H1 (cell line): ENCODE measurements around the gene POU3F2. TPM values are rescaled to one million over a fixed set of nuclear protein-coding genes. Genes with fewer than 3 reads are reported as not detected.

Experiments
- CTCF ChIA-PET: fragments of 300-600 bp; sonication (Branson Sonifier 250); formaldehyde crosslinking; loops from one replicate; lab custom pipeline; 2021; ENCODE audit not compliant: partially characterized antibody; lab: Charles Lee
- POLR2A ChIA-PET: fragments of 300-600 bp; sonication (Branson Sonifier 250); formaldehyde crosslinking; loops from one replicate; lab custom pipeline; 2021; ENCODE audit warnings: inconsistent platforms; ENCODE audit not compliant: partially characterized antibody; lab: Charles Lee
- DNase-seq, 2 experiments: peaks; one replicate each; pipeline versions ENCODE4 v3.0.0 to v3.0.0-alpha.2; 2010 to 2022; ENCODE audit warnings: low spot score in 2 of 2, low read depth in 1 of 2, mixed read lengths in 1 of 2
- FAIRE-seq: peaks from 2 replicates; lab custom pipeline; 2011; peaks lifted over from hg19 to GRCh38; lab: Jason Lieb, UNC
- H2AFZ ChIP-seq: 2 replicates; pipeline ENCODE4 v1.8.1; 2012; ENCODE audit warnings: low read length, inconsistent platforms
- H2AK5ac ChIP-seq: 2 replicates; pipeline ENCODE4 v1.6.1; 2013; ENCODE audit warnings: low read depth, low read length
- H2BK120ac ChIP-seq: replicated peaks from 2 replicates; pipeline ENCODE3; 2013; ENCODE audit warnings: low read depth, low read length, inconsistent platforms
- H2BK12ac ChIP-seq: 2 replicates; pipeline ENCODE4 v1.6.1; 2013; ENCODE audit warnings: low read depth, low read length
- H2BK15ac ChIP-seq: 2 replicates; pipeline ENCODE4 v1.6.1; 2013; ENCODE audit warnings: low read length
- H2BK20ac ChIP-seq: 2 replicates; pipeline ENCODE4 v1.6.1; 2013; ENCODE audit warnings: low read length
- H2BK5ac ChIP-seq: 2 replicates; pipeline ENCODE4 v1.6.1; 2013; ENCODE audit warnings: low read depth, low read length
- H3K14ac ChIP-seq: 2 replicates; pipeline ENCODE4 v1.6.1; 2013; ENCODE audit warnings: inconsistent platforms; ENCODE audit not compliant: insufficient read length
- H3K18ac ChIP-seq: 2 replicates; pipeline ENCODE4 v1.6.1; 2013; ENCODE audit warnings: low read length; ENCODE audit errors: extremely low read depth
- H3K23ac ChIP-seq: 2 replicates; pipeline ENCODE4 v1.6.1; 2013; ENCODE audit warnings: inconsistent platforms; ENCODE audit not compliant: insufficient read length
- H3K23me2 ChIP-seq: 2 replicates; pipeline ENCODE4 v1.6.1; 2013; ENCODE audit warnings: low read depth, low read length
- H3K27ac ChIP-seq: 2 replicates; pipeline ENCODE4 v1.6.1; 2011; ENCODE audit warnings: low read depth, low read length, inconsistent platforms
- H3K27me3 ChIP-seq, 4 experiments: replicated peaks in 1 of 4; 1 replicate in 1 of 4; 2 replicates in 3 of 4; pipeline versions ENCODE4 v1.6.1 to v1.8.1; 2011 to 2013; ENCODE audit warnings: low read length in 3 of 4, mild to moderate bottlenecking in 3 of 4, inconsistent platforms in 2 of 4, mixed read lengths in 2 of 4, moderate library complexity in 1 of 4; ENCODE audit not compliant: control insufficient read depth in 3 of 4, insufficient read depth in 3 of 4; ENCODE audit errors: extremely low read depth in 1 of 4
- H3K36me3 ChIP-seq, 4 experiments: 2 replicates each; pipeline versions ENCODE4 v1.6.1 to v1.8.1; 2011 to 2013; ENCODE audit warnings: mild to moderate bottlenecking in 4 of 4, low read length in 3 of 4, moderate library complexity in 2 of 4, control low read depth in 1 of 4, inconsistent platforms in 1 of 4; ENCODE audit not compliant: insufficient read depth in 4 of 4, control insufficient read depth in 2 of 4
- H3K4ac ChIP-seq: replicated peaks from 2 replicates; pipeline ENCODE3; 2013; ENCODE audit warnings: low read length, low read depth, mixed read lengths, inconsistent platforms; ENCODE audit not compliant: insufficient read length
- H3K4me1 ChIP-seq, 4 experiments: replicated peaks in 1 of 4; 1 replicate in 1 of 4; 2 replicates in 3 of 4; pipeline versions ENCODE4 v1.6.1 to v1.8.1; 2011 to 2013; ENCODE audit warnings: low read length in 3 of 4, inconsistent platforms in 2 of 4, mixed read lengths in 1 of 4; ENCODE audit not compliant: insufficient read depth in 4 of 4, control insufficient read depth in 3 of 4
- H3K4me2 ChIP-seq, 2 experiments: 2 replicates each; pipeline versions ENCODE4 v1.6.1 to v1.8.1; 2011 to 2013; ENCODE audit warnings: low read depth in 2 of 2, low read length in 2 of 2, control low read depth in 1 of 2, inconsistent platforms in 1 of 2, mild to moderate bottlenecking in 1 of 2; ENCODE audit not compliant: insufficient read depth in 1 of 2
- H3K4me3 ChIP-seq, 4 experiments: fragments of 200-600, 300-600 bp in 1 of 4; sonication (generic), shearing (Covaris generic), sonication (Bioruptor Twin) in 1 of 4; 2 replicates each; pipeline versions ENCODE4 v1.5.1 to v1.8.1; 2011 to 2016; ENCODE audit warnings: low read length in 4 of 4, low read depth in 3 of 4, control low read depth in 2 of 4, inconsistent platforms in 2 of 4, mild to moderate bottlenecking in 2 of 4, mixed read lengths in 1 of 4, moderate library complexity in 1 of 4; ENCODE audit not compliant: insufficient read depth in 2 of 4; ENCODE audit errors: extremely low read depth in 1 of 4
- H3K56ac ChIP-seq: replicated peaks from 2 replicates; pipeline ENCODE3; 2013; ENCODE audit warnings: low read depth, mild to moderate bottlenecking, mixed read lengths, low read length, inconsistent platforms; ENCODE audit not compliant: insufficient read length
- H3K79me1 ChIP-seq: 2 replicates; pipeline ENCODE4 v1.6.1; 2013; ENCODE audit warnings: low read depth, low read length, control low read depth
- H3K79me2 ChIP-seq, 2 experiments: 2 replicates each; pipeline versions ENCODE4 v1.6.1 to v1.8.1; 2012 to 2013; ENCODE audit warnings: low read length in 2 of 2, mild to moderate bottlenecking in 2 of 2, inconsistent platforms in 1 of 2; ENCODE audit not compliant: insufficient read depth in 2 of 2, control insufficient read depth in 1 of 2
- H3K9ac ChIP-seq, 4 experiments: replicated peaks in 1 of 4; 1 replicate in 1 of 4; 2 replicates in 3 of 4; pipeline versions ENCODE4 v1.6.1 to v1.8.1; 2011 to 2013; ENCODE audit warnings: low read depth in 3 of 4, low read length in 3 of 4, control low read depth in 2 of 4, mild to moderate bottlenecking in 2 of 4, moderate library complexity in 2 of 4, inconsistent platforms in 1 of 4; ENCODE audit errors: extremely low read depth in 1 of 4
- H3K9me3 ChIP-seq, 2 experiments: 2 replicates each; pipeline versions ENCODE4 v1.6.1 to v1.8.1; 2012 to 2013; ENCODE audit warnings: mild to moderate bottlenecking in 2 of 2, moderate library complexity in 2 of 2, control low read depth in 1 of 2, inconsistent platforms in 1 of 2, low read depth in 1 of 2, low read length in 1 of 2, mixed read lengths in 1 of 2; ENCODE audit not compliant: insufficient read depth in 2 of 2
- H4K20me1 ChIP-seq, 2 experiments: replicated peaks in 1 of 2; 2 replicates each; pipeline versions ENCODE3 to v1.8.1; 2011 to 2013; ENCODE audit warnings: inconsistent platforms in 2 of 2, low read length in 2 of 2, mild to moderate bottlenecking in 1 of 2; ENCODE audit not compliant: insufficient read depth in 2 of 2, control insufficient read depth in 1 of 2
- H4K5ac ChIP-seq: 2 replicates; pipeline ENCODE4 v1.6.1; 2013; ENCODE audit warnings: low read length, low read depth, mixed read lengths, inconsistent platforms; ENCODE audit not compliant: insufficient read length
- H4K8ac ChIP-seq: 2 replicates; pipeline ENCODE4 v1.8.0; 2013; ENCODE audit warnings: mild to moderate bottlenecking, moderate library complexity, low read length, inconsistent platforms; ENCODE audit not compliant: insufficient read depth; ENCODE audit errors: extremely low read depth
- H4K91ac ChIP-seq: replicated peaks from 2 replicates; pipeline ENCODE3; 2013; ENCODE audit warnings: low read length, mixed read lengths, inconsistent platforms; ENCODE audit not compliant: insufficient read length
- CHD1 ChIP-seq: IDR thresholded peaks from 2 replicates; pipeline ENCODE4 v1.6.1; 2012; ENCODE audit warnings: low read depth, low read length, improper control_type of control experiment
- FOSL1 ChIP-seq: IDR thresholded peaks from 2 replicates; pipeline ENCODE4 v1.6.1; 2011; ENCODE audit warnings: mild to moderate bottlenecking, low read depth, low read length, moderate library complexity; ENCODE audit not compliant: insufficient read depth
- WGBS, 2 experiments: shearing (Covaris generic) in 1 of 2; methylation state at CpG; one replicate each; pipeline versions ENCODE4 v1.1.6 to v1.1.7; 2013 to 2015; ENCODE audit warnings: low lambda C conversion rate in 2 of 2, mixed read lengths in 2 of 2, inconsistent platforms in 1 of 2, low coverage in 1 of 2, missing lambda C conversion rate in 1 of 2; ENCODE audit not compliant: insufficient replicate concordance in 2 of 2, insufficient coverage in 1 of 2, insufficient read length in 1 of 2; ENCODE audit errors: extremely low coverage in 1 of 2, missing lambda C conversion rate in 1 of 2; 5-methylcytosine and 5-hydroxymethylcytosine counted together
- polyA plus RNA-seq, 7 experiments: library from polyadenylated mRNA; depleted of rRNA in 3 of 7; stranded (reverse) in 5 of 7; unstranded in 2 of 7; fragments of >200 nt in 5 of 7; fragments of 200-250 nt in 2 of 7; gene quantifications; 1 replicate in 5 of 7; 2 replicates in 1 of 7; 4 replicates in 1 of 7; pipeline versions ENCODE4 v1.2.1 to v1.2.3, GENCODE V29; 2011 to 2013; ENCODE audit warnings: missing spikeins in 2 of 7, mixed read lengths in 2 of 7
- total RNA-seq: library from RNA; stranded (reverse); fragmentation: NEBNext Ultra II Directional; extraction: Animal tissue kit (Norgen Biotek cat#: 25700); gene quantifications from 2 replicates; pipeline ENCODE4 v1.2.1, GENCODE V29; 2021

POU3F2 gene
- total and polyA plus RNA-seq, 2 of the 8 experiments (the other 6 are each of a cell fraction or from before 2014, with no cell fraction given), result 0.09 to 0.35 TPM

DNA sequence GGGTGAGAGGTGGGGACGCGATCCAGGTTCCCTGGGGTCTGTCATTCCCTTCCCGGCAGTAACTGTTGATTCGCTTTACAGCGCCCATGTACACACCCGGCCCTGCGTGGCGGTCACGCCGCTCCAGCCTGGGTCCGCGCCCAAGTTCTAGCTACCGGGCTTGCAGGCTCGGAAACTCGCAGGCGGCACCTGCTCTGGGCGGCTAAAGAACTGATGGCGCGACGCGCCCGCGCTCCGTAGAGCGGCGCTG lies 1.4 kb upstream of the POU3F2 start:
- no peaks in the 10 kb centered on the region for H3K9me3 ChIP-seq
- H3K4me3 ChIP-seq, result peak overlapping the region; percentile 23 to 63 (median 34); a peak in 6 of 8 replicates
- H2BK20ac ChIP-seq, result no peak overlapping the region
- no peak overlapping the region for H3K4ac ChIP-seq
- H4K91ac ChIP-seq, result no peak overlapping the region
- H3K9ac ChIP-seq, result no peak overlapping the region
- no peak overlapping the region for H3K14ac ChIP-seq
- no peak overlapping the region for H2BK5ac ChIP-seq
- H3K36me3 ChIP-seq, result no peaks in the 10 kb centered on the region; a peak in 1 of 8 replicates
- no peak overlapping the region for H3K56ac ChIP-seq
- H3K23ac ChIP-seq, result no peak overlapping the region
- POLR2A ChIA-PET, result interaction anchor here (2.8 kb wide), 1 partner anchor 10 kb away, joined by 12 read pairs; no protein-coding TSS in a partner anchor
- H3K27me3 ChIP-seq, result peaks cover 71 to 91% (median 82%) of the 10 kb centered on the region in 4 experiments
- no peak overlapping the region for H2BK120ac ChIP-seq
- H4K8ac ChIP-seq, result no peak overlapping the region
- H2AFZ ChIP-seq, result no peak overlapping the region; the same call in 1 of the 2 replicates
- no peak overlapping the region for H2BK15ac ChIP-seq
- peak overlapping the region; percentile 84 to 95 for H3K4me2 ChIP-seq
- no peak overlapping the region for H2AK5ac ChIP-seq
- H3K23me2 ChIP-seq, result peaks cover 23% of the 10 kb centered on the region
- CTCF ChIA-PET, result interaction anchor here (0.6 to 10.0 kb wide), 5 partner anchors 12 to 451 kb away, joined by 3 to 79 read pairs (median 3); no protein-coding TSS in a partner anchor
- H4K20me1 ChIP-seq, result peaks cover 5 to 11% of the 10 kb centered on the region in 2 experiments
- DNase-seq, result peak in 1 of 2 experiments; percentile 71
- no peaks in the 10 kb centered on the region for H3K79me2 ChIP-seq
- no peak overlapping the region for H4K5ac ChIP-seq
- 1% methylated on average over 26 of the region's 26 CpGs; no CpG with 5 or more reads in 1 of the 2 experiments for WGBS, 2 experiments
- H2BK12ac ChIP-seq, result 0 out of 2 replicates have a peak overlapping the region, but pooled peaks have one; percentile 60
- H3K4me1 ChIP-seq, result peaks cover under 1 to 34% (median 22%) of the 10 kb centered on the region in 4 experiments
- no peak for FAIRE-seq
- no peaks in the 10 kb centered on the region for H3K79me1 ChIP-seq
- no peak overlapping the region for H3K18ac ChIP-seq
- H3K27ac ChIP-seq, result no peak overlapping the region
- TF ChIP-seq FOSL1 (no peak), CHD1 (no peak)
